LNCaP clone FGC (cell line): Measurements from ENCODE around the gene MOSMO.
A peak's percentile ranks its signal among the peaks of the same experiment; 100 is the strongest.

Source experiments
- DNase-seq: peaks from one replicate; pipeline ENCODE4 v3.0.0-alpha.2; 2011; ENCODE audit warnings: low read depth
- H3K4me3 ChIP-seq: 2 replicates; pipeline ENCODE4 v1.5.1; 2011; ENCODE audit warnings: mild to moderate bottlenecking, low read depth, low read length, control low read depth
- TF ChIP-seq, protein P1 (sequence below): IDR thresholded peaks from 2 replicates; pipeline ENCODE4 v1.5.1; 2012; ENCODE audit warnings: mild to moderate bottlenecking; ENCODE audit not compliant: control insufficient read depth, insufficient read depth; ENCODE audit errors: extremely low read depth

The MOSMO gene

DNA sequence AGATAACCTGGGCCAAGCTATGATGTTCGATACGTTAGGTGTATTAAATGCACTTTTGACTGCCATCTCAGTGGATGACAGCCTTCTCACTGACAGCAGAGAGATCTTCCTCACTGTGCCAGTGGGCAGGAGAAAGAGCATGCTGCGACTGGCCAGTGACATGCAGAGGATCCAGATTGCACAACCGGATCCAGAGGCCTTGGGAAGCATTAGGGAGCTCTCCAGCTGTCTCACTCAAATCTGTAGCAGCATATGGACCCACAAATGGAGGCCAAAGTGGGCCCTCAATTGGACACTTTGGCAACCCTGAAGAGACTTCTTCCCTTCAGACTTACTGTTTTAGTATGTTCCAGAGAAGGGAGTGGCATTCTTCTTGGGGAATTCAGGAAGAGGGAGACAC, 27.9 kb upstream of the MOSMO start:
- no peak overlapping the region for H3K4me3 ChIP-seq
- DNase-seq: no peak
- TF ChIP-seq, protein P1, sequence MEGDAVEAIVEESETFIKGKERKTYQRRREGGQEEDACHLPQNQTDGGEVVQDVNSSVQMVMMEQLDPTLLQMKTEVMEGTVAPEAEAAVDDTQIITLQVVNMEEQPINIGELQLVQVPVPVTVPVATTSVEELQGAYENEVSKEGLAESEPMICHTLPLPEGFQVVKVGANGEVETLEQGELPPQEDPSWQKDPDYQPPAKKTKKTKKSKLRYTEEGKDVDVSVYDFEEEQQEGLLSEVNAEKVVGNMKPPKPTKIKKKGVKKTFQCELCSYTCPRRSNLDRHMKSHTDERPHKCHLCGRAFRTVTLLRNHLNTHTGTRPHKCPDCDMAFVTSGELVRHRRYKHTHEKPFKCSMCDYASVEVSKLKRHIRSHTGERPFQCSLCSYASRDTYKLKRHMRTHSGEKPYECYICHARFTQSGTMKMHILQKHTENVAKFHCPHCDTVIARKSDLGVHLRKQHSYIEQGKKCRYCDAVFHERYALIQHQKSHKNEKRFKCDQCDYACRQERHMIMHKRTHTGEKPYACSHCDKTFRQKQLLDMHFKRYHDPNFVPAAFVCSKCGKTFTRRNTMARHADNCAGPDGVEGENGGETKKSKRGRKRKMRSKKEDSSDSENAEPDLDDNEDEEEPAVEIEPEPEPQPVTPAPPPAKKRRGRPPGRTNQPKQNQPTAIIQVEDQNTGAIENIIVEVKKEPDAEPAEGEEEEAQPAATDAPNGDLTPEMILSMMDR: no peak

DNA sequence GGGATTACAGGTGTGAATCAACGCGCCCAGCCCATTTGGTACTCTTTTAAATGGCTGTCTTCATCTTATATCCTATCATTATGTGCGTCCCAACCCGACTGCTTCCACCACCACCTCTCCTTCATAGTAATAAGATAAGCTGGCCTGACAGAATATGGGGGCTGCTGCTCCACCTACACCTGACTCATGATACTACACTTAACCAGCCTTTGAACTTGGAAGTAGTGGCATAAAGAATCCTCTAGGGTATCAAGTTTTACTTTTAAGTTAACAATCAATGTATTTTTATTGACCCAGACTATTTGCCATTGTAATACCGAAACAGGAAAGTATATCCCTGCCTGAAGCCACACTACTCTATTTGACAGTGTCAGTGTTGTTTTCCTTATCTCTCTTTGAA, 25.8 kb upstream of the MOSMO start:
- TF ChIP-seq, protein P1: no peak
- no peak for DNase-seq
- no peak overlapping the region for H3K4me3 ChIP-seq

DNA sequence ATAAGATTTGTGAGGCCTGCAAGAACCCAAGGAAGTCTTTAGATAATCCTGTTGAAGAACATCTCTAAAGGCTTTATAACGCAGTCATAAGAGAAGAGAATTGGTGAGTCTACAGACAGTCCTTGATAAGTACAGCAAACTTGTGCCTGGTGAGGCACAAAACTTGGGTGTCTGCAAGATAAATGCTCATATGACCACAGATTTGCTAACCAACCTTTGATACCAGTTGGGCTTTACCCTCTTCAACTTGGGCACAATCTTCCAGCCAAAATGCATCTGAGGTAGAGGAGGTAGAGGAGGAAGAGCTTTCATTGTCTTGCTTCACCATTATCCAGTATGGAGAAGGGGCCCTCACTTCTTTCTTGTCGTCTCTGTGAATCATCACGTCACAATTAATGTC, 23.8 kb upstream of the MOSMO start:
- TF ChIP-seq, protein P1: no peak
- DNase-seq: no peak

DNA sequence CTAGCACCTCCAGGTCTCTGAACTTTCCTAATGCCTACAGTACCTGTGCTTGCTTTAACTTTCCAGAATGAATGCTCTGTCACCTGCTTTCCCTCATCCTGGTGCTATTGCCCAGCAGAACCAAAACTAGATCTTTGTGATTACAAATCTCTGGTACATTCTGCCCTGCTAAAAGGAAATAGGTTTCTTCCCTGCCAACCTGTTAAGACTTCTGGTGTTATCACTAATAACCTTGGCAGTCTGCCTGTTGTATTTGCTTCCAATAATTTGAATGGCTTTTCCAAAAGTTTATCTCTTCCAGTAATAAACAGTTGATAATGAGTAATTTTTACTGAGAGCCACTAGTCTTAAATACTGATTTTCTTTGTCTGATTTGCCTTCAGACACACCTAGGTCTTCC, 22.4 kb upstream of the MOSMO start:
- DNase-seq: peak; percentile 23
- no peak overlapping the region for H3K4me3 ChIP-seq
- TF ChIP-seq, protein P1: no peak

More for the DNA sequence above, 23.8 kb upstream of the MOSMO start:
- H3K4me3 ChIP-seq: no peak overlapping the region

- no peak overlapping the region for H3K4me3 ChIP-seq
- TF ChIP-seq, protein P1: no peak
- DNase-seq: no peak
Observed at GRCh38 chr16:21986692-21987246, 21.1 kb upstream of the MOSMO start.

- H3K4me3 ChIP-seq: no peak overlapping the region
- no peak for DNase-seq
- TF ChIP-seq, protein P1: no peak
Observed at GRCh38 chr16:21987498-21987897, 20.4 kb upstream of the MOSMO start.

DNA sequence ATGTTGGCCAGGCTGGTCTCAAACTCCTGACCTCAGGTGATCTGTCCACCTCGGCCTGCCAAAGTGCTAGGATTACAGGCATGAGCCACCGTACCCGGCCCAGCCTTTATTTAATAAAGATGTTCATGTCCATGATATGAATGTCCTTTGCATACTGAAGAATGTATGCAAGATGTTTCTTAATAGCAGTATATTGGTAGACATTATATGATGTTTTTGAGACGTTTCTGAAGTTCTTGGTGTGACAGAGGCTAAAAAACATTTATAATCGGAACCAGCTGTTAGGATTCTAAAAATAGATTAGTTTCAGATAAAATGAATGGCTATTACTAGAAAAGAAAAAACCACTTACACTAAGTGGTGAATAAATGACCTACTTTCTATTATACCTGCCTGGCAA, 18.8 kb upstream of the MOSMO start:
- TF ChIP-seq, protein P1: no peak
- no peak overlapping the region for H3K4me3 ChIP-seq
- no peak for DNase-seq
